Frontal cortex (tissue), 4 donors: ENCODE data around the gene GLIS1. TPM values are rescaled to one million over a fixed set of nuclear protein-coding genes. Genes with fewer than 3 reads are reported as not detected.

ENCODE experiments used
- DNase-seq, 2 donors: peaks; one replicate each; pipeline ENCODE4 v3.0.0; 2012; ENCODE audit warnings: low spot score in 2 of 2
- FAIRE-seq: peaks from 2 replicates; lab custom pipeline; 2012; peaks lifted over from hg19 to GRCh38; lab: Jason Lieb, UNC
- total RNA-seq: library from RNA; depleted of rRNA; stranded (reverse); fragments of >200 nt; gene quantifications from one replicate; pipeline ENCODE4 v1.2.3, GENCODE V29; 2014
- donor health status: control.
- donor health status: control.
- donor health status: control.

The GLIS1 gene
- total RNA-seq, 1 donor from 2014 or later: not detected

DNA sequence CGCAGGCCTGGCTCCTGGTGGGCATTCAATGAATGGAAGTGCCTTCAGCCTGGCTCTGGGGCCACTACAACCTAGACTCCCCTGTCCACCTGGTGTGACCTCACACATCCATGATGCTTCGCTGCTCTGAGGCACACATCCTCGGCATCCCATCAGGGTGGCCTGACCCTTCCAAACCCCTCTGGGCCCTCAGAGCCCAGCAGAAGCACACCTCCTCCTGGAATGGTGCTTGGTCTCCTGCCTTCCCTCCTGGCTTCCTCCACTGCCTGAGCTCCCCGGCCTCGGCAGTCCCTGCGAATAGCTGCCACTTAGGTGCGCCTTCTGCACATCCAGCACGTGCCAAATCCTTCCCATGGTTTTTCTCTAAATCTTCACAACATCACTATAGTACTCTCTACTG is 133.8 kb downstream of the GLIS1 start:
- no peak for DNase-seq
- FAIRE-seq: no peak

GRCh38 chr1:53604291-53604919 is 134.6 kb downstream of the GLIS1 start:
- DNase-seq (no peak), FAIRE-seq (no peak)

DNA sequence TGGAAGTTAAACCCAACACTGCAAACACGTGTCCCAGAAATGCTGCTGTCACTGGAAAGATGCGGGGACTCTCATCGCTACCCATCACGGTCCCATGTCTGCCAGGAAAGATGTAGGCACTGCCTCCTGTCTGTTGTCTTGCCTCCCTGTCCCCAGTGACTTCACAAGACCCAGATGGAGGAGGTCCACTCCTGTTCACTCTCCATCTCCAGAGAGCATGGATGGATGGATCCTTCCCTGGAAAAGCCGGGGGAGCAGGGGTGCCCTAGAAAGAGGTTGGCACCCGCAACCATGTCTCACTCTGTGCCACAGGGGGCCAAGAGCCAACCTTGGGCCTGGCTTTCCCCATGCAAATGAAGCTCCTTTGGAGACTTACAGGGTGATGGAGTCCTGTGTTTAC is 135.5 kb downstream of the GLIS1 start:
- DNase-seq: no peak
- no peak for FAIRE-seq

- no peak for FAIRE-seq
- DNase-seq: no peak
Observed at GRCh38 chr1:53601867-53602775, 136.8 kb downstream of the GLIS1 start.

DNA sequence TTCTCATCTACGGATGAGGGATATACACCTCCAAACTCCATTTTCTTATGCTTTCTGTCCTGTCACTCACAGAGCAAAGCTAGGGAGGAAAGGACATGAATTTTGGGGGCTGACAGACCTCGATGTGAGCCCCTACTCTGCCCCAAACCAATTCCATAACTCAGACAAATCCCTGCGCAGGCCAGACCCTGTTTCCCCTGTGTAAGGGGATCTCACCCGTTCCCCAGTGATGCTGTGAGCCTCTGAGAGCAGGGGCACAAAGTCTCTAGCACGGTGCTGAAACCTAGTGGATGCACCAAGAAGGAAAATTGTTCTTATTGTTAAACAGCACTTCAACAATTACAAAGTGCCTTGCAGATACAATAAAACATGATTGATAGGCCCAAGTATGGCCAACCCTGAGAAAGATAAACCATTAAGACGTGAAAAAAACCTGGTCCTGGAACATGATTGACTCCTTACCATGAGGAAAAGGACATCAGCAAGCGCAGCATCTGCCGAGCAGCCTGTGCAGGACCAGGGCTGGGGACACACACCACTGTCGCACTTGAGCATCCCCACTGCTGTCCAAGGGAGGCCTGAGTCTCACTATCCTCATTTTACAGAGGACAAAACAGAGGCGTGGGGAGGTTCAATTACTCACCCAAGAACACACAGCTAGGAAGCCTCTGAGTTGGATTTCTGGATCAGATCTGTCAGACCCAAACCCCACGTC is 137.8 kb downstream of the GLIS1 start:
- FAIRE-seq: no peak
- no peak for DNase-seq

GRCh38 chr1:53600561-53600960 is 138.4 kb downstream of the GLIS1 start:
- no peak for FAIRE-seq

GRCh38 chr1:53600001-53600400 is 139.0 kb downstream of the GLIS1 start:
- DNase-seq (no peak), FAIRE-seq (no peak)

More at GRCh38 chr1:53600561-53600960, 138.4 kb downstream of the GLIS1 start:
- no peak for DNase-seq

DNA sequence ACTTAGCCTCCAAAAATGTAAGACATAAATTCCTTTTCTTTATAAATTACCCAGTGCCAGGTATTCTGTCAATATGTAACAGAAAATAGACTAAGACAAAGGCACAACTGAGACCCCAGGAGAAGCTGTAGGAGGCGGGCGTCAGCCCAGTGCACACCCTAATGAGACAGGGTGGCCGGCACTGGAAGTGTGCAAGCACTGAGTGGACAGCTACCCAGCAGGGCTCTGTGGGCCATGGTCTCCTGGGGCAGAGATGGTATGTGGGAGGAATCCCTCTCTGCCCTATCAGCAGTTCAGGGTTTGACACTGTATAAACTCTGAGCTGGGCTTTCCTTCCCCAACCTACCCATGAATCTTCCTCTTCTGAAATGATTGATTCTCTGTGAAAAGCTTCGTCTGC is 139.5 kb downstream of the GLIS1 start:
- DNase-seq (no peak), FAIRE-seq (no peak)

DNA sequence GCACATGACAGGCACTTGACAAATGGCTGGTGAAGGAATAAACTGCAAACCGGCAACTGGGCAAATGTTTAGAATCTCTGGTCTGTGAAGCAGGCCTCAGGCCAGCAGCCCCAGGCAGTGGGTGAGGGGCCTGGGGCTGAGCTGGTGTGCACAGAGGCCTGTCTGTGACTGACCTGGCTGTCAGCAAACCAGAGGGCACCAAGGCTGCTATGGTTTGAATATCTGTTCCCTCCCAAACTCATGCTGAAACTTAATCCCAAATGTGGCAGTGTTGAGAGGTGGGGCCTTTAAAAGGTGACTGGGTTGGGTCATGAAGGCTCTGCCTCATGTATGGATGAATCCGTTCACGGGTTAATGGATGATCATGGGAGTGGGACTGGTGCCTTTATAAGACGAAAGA is 140.0 kb downstream of the GLIS1 start:
- FAIRE-seq: no peak

GRCh38 chr1:53595906-53596305 is 143.1 kb downstream of the GLIS1 start:
- FAIRE-seq: no peak
- no peak for DNase-seq

More for the DNA sequence above, 140.0 kb downstream of the GLIS1 start:
- DNase-seq: no peak

DNA sequence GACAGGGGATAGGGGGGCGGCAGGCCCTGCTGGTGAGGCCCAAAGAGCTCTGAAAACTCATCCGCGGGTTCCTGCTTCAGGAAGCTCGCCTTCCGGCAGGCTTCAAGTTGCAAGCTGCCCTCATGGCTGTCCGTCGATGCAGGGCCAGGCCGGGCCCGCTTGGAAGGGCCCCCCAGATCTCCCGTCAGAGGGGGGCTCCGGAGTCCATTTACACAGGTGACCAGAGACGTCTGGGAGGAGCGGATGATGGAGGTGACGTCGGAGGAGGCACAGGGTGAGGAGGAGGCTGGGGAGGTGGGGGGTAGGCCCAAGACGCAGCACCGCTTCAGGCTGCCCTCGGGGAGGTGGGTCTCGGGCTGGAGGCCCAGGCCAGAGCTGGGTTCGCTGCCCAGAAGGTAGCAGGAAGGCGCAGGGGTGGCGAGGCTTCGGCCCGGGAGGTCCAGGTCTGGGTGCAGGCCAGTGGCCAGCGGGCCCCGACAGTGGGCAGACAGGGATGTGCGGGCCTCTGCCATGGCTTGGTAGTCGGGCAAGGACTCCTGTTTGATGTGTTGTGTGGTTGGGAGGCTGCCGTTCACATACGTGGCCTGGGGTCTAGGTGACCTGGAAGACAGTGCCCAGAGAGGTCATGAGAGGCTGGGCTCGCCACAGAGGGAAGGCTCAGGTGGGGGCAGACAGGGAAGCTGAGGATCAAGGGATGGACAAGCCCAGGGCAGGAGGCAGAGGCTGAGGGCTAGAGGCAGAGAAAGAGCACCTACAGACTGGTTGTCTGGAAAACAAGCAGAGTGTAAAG is 144.4 kb downstream of the GLIS1 start:
- DNase-seq: no peak
- no peak for FAIRE-seq

DNA sequence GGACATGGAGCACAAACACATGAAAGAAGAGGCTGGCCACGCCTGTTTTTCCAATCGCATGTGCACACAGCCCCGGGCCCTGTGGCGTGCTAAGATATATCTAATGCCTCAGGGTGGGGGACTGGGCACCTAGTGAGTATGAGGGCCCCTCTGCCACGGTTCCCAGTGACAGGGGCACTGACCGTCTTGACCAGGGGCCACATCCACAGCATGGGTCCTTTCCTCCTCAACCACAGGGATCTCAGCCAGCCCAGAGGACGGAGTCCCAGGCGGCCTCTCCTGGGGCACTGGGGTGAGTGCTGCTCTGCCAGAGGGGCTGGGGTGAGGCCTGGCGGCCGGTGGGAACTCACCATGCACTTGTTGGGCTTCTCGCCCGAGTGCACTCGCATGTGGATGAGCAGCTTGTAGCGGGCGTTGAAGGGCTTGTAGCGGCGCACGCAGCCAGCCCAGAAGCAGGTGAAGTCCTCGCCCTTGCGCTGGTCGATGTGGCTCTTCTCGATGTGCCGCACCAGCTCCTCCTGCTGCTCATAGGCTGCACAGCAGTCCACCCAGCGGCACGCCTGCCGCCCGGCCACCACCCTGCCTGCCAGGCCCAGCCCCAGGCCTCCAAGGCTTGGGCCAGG is 145.1 kb downstream of the GLIS1 start:
- DNase-seq (no peak), FAIRE-seq (no peak)

DNA sequence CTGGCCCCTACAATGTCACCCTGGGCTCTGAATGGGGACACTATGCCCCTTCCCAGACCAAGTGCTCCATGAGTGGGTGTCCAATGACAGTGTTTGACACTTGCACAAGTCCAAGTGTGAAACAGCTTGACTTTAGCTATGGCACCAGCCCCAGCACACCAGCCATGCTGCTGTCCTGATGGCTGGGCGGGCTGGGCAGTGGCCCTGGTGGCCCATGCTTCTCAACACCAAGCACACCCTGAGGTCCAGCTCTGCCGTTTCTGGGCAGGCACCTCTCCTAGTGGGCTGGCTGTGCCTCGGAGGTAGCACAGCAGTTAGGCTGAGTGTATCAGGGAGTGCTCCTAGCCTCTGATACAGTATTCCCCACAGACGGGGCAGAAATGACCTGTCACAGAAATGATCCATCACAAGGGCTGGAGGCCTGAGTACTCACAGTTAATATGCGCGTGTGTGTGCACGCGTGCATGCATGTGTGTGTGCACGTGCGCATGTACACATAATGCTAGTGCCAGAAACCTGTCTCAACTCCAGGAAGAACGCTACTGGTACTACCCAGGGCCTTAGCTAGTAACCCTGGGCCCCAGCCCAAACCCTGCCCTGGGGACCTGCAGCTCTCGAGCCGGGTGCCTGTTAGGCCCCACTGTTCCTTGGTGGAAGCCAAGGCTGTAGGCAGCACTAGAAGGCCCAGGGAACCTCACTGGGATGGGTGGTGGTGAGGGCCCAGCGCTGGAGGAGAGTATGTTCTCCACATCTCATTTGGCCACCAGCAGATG is 145.8 kb downstream of the GLIS1 start:
- no peak for DNase-seq
- FAIRE-seq: no peak

DNA sequence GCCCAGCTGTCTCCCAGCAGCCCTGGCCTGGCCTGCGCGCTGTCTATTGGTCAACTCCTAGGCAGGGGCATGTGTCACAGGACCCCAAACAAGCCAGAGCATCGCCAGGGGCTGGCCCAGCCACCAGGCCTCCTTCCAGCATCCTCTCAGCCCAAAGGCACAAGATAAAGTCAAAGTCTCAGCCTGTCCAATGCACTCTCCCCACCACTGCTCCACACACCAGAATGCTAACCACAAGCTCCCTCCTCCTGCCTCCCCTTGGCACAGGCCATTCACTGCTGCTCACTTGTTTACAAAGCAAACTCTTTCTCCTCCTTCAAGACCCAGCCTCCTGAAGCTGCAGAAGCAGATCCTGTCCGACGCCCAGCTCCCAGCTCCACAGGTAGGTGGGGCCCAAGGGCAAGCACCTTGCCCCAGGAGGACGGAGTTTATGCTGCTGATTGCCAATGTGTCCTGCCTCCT is 146.4 kb downstream of the GLIS1 start:
- no peak for DNase-seq
- FAIRE-seq: no peak

DNA sequence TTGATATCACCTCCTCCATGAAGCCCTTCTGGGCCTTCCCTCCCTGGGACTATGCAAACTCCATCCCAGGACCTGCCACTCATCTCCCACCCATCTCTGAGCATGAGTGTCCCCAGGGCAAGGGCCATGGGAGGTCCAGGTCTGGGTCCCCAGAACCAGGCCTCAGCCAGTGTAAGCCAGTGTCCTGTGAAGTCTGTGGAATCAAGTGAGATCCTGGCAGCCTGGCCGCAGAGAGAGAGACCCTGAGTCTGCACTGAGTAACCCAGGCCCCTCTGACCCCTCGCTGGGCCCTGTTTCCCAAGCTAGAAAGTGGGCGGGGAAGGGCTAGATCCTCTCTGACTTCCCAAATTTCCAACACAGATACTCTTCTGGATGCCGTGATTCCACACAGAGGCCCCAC is 147.0 kb downstream of the GLIS1 start:
- FAIRE-seq (no peak), DNase-seq (no peak)

- no peak for DNase-seq
- FAIRE-seq: no peak
Observed at GRCh38 chr1:53590531-53591515, 148.1 kb downstream of the GLIS1 start.

DNA sequence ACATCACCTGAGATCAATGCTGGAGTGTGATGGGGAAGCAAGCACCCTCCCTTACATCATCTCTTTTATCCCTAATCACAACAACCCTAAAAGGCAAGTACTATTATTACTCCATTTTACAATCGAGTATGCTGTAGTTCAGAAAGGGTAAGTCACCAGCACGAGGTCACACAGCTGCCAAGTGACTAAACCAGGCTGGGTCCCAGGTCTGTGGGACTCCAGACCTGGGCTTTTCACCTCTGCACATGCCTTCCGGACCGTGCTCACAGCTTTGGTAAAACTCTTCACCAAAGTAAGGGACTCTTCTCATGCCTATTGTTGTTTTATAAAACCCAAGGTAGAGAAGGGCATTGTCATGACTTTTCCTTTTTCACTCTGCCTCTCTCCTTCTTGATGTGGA is 148.9 kb downstream of the GLIS1 start:
- FAIRE-seq: no peak
- no peak for DNase-seq
